Neural progenitor cell (in vitro differentiated cells): Measurements from ENCODE around the gene RNF180. TPM values are rescaled to one million over a fixed set of nuclear protein-coding genes. Genes with fewer than 3 reads are reported as not detected.
"Not testable (repeated sequence)": the region's sequence is repeated elsewhere in the genome, so short reads cannot be mapped to it uniquely, and the experiment has no call there.

ENCODE experiments used
- DNase-seq: peaks from one replicate; pipeline ENCODE4 v3.0.0-alpha.2; 2016; ENCODE audit warnings: low spot score
- H2AFZ ChIP-seq: fragments of 200-600 bp; sonication (generic); replicated peaks from 2 replicates; pipeline ENCODE4 v1.6.1; 2016; ENCODE audit warnings: antibody characterized with exemption
- H3F3A ChIP-seq: fragments of 200-600 bp; sonication (generic); 2 replicates; pipeline ENCODE4 v1.6.1; 2016; ENCODE audit warnings: antibody characterized with exemption, low read depth
- H3K27ac ChIP-seq: fragments of 200-600 bp; sonication (generic); 2 replicates; pipeline ENCODE4 v1.5.1; 2016; ENCODE audit warnings: mild to moderate bottlenecking
- H3K27me3 ChIP-seq: fragments of 200-600 bp; sonication (generic); 2 replicates; pipeline ENCODE4 v1.6.1; 2016; ENCODE audit warnings: mild to moderate bottlenecking, moderate library complexity
- H3K36me3 ChIP-seq: fragments of 200-600 bp; sonication (generic); 2 replicates; pipeline ENCODE4 v1.5.1; 2016
- H3K4me1 ChIP-seq: fragments of 200-600 bp; sonication (generic); 2 replicates; pipeline ENCODE4 v1.6.1; 2016; ENCODE audit warnings: mixed run types
- H3K4me2 ChIP-seq: fragments of 200-600 bp; sonication (generic); 2 replicates; pipeline ENCODE4 v1.6.1; 2016
- H3K4me3 ChIP-seq: fragments of 200-600 bp; sonication (generic); 2 replicates; pipeline ENCODE4 v1.5.1; 2016
- H3K79me2 ChIP-seq: fragments of 200-600 bp; sonication (generic); 2 replicates; pipeline ENCODE4 v1.6.1; 2016; ENCODE audit warnings: low read depth
- H3K9ac ChIP-seq: fragments of 200-600 bp; sonication (generic); 2 replicates; pipeline ENCODE4 v1.6.1; 2016
- H3K9me3 ChIP-seq: fragments of 200-600 bp; sonication (generic); 2 replicates; pipeline ENCODE4 v1.5.1; 2016; ENCODE audit warnings: low read depth
- H4K20me1 ChIP-seq: fragments of 200-600 bp; sonication (generic); 2 replicates; pipeline ENCODE4 v1.6.1; 2016; ENCODE audit warnings: low read depth
- H3K27ac Mint-ChIP-seq: 3 replicates; pipeline ENCODE4 v1.8.0; 2021; ENCODE audit warnings: mixed read lengths
- H3K27me3 Mint-ChIP-seq: 2 replicates; pipeline ENCODE4 v1.8.0; 2022; ENCODE audit warnings: low read depth, mild to moderate bottlenecking, inconsistent platforms, moderate library complexity, mixed read lengths; ENCODE audit not compliant: insufficient read depth
- H3K36me3 Mint-ChIP-seq: 3 replicates; pipeline ENCODE4 v1.8.0; 2021; ENCODE audit warnings: mixed read lengths
- H3K4me1 Mint-ChIP-seq: 3 replicates; pipeline ENCODE4 v1.8.0; 2021; ENCODE audit warnings: mixed read lengths
- H3K4me3 Mint-ChIP-seq: 3 replicates; pipeline ENCODE4 v1.8.0; 2021; ENCODE audit warnings: mild to moderate bottlenecking, moderate library complexity, mixed read lengths
- H3K9me3 Mint-ChIP-seq: 3 replicates; pipeline ENCODE4 v1.8.0; 2020; ENCODE audit warnings: mixed read lengths
- EZH2 ChIP-seq: fragments of 200-600 bp; sonication (generic); IDR thresholded peaks from 2 replicates; pipeline ENCODE4 v1.6.1; 2017; ENCODE audit warnings: antibody characterized with exemption, mild to moderate bottlenecking, moderate library complexity
- EZH2phosphoT487 ChIP-seq: fragments of 200-600 bp; sonication (generic); IDR thresholded peaks from 2 replicates; pipeline ENCODE4 v1.6.1; 2017; ENCODE audit warnings: antibody characterized with exemption
- total RNA-seq: library from RNA; depleted of rRNA; stranded (reverse); fragments of >200 nt; gene quantifications from 2 replicates; pipeline ENCODE4 v1.2.3, GENCODE V29; 2015; ENCODE audit warnings: low replicate concordance
- TF ChIP-seq, protein P1 (sequence below): fragments of 200-600 bp; sonication (generic); IDR thresholded peaks from 2 replicates; pipeline ENCODE4 v1.5.1; 2017; ENCODE audit warnings: antibody characterized with exemption, mild to moderate bottlenecking

The RNF180 gene
- total RNA-seq, 1 donor from 2014 or later, result 5.5 TPM

- Mint-ChIP-seq H3K4me1 (peaks cover 8% of the 10 kb centered on the region), H3K36me3 (no peaks in the 10 kb centered on the region), H3K27me3 (no peaks in the 10 kb centered on the region), H3K27ac (no peak overlapping the region), H3K9me3 (no peaks in the 10 kb centered on the region), H3K4me3 (no peak overlapping the region)
- DNase-seq, result no peak
- TF ChIP-seq, protein P1, sequence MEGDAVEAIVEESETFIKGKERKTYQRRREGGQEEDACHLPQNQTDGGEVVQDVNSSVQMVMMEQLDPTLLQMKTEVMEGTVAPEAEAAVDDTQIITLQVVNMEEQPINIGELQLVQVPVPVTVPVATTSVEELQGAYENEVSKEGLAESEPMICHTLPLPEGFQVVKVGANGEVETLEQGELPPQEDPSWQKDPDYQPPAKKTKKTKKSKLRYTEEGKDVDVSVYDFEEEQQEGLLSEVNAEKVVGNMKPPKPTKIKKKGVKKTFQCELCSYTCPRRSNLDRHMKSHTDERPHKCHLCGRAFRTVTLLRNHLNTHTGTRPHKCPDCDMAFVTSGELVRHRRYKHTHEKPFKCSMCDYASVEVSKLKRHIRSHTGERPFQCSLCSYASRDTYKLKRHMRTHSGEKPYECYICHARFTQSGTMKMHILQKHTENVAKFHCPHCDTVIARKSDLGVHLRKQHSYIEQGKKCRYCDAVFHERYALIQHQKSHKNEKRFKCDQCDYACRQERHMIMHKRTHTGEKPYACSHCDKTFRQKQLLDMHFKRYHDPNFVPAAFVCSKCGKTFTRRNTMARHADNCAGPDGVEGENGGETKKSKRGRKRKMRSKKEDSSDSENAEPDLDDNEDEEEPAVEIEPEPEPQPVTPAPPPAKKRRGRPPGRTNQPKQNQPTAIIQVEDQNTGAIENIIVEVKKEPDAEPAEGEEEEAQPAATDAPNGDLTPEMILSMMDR, result no peak
- no peak for TF ChIP-seq EZH2phosphoT487
- TF ChIP-seq EZH2, result no peak
- Histone ChIP-seq H3K4me3 (no peak overlapping the region), H2AFZ (no peak overlapping the region), H4K20me1 (no peaks in the 10 kb centered on the region), H3K4me1 (no peaks in the 10 kb centered on the region), H3K9me3 (no peaks in the 10 kb centered on the region), H3K36me3 (no peaks in the 10 kb centered on the region), H3K27ac (no peak overlapping the region), H3K79me2 (no peaks in the 10 kb centered on the region), H3K4me2 (no peak overlapping the region), H3F3A (no peaks in the 10 kb centered on the region), H3K27me3 (no peaks in the 10 kb centered on the region), H3K9ac (no peak overlapping the region)
These were observed 48.5 kb downstream of the RNF180 start for GRCh38 chr5:64214132-64214531.

DNA sequence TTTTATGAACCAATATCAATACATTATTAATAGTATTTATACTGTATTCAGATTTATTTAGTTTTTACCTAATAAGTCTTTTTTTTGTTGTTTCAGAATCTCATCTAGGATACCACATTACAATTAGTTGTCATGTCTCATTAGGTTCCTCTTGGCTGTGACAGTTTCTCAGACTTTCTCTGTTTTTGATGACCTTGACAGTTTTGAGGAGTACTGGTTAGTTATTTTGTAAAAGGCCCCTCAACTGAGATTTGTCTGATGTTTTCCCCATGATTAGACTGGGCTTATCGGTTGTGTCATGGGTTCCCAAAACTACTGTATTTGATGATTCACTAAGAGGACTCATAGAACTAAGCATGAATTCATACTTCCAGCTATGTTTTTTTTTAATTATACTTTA, 56.3 kb downstream of the RNF180 start:
- no peak overlapping the region for H3K4me2 ChIP-seq
- Mint-ChIP-seq H3K36me3 (no peaks in the 10 kb centered on the region), H3K4me3 (no peak overlapping the region), H3K27ac (no peak overlapping the region), H3K27me3 (no peaks in the 10 kb centered on the region), H3K4me1 (no peaks in the 10 kb centered on the region), H3K9me3 (peaks cover 5% of the 10 kb centered on the region)
- no peak for DNase-seq
- no peaks in the 10 kb centered on the region for H4K20me1 ChIP-seq
- TF ChIP-seq EZH2phosphoT487, result no peak
- TF ChIP-seq, protein P1, result no peak
- no peak for TF ChIP-seq EZH2
- no peaks in the 10 kb centered on the region for H3F3A ChIP-seq
- no peaks in the 10 kb centered on the region for H3K4me1 ChIP-seq
- no peak overlapping the region for H3K4me3 ChIP-seq
- no peaks in the 10 kb centered on the region for H3K27me3 ChIP-seq
- H3K9me3 ChIP-seq, result no peaks in the 10 kb centered on the region
- H3K79me2 ChIP-seq, result no peaks in the 10 kb centered on the region
- H2AFZ ChIP-seq, result no peak overlapping the region
- H3K27ac ChIP-seq, result no peak overlapping the region
- H3K36me3 ChIP-seq, result no peaks in the 10 kb centered on the region
- H3K9ac ChIP-seq, result no peak overlapping the region

GRCh38 chr5:64225286-64225981, 59.8 kb downstream of the RNF180 start:
- not testable (repeated sequence) for H3K27ac ChIP-seq, H3K36me3 Mint-ChIP-seq, DNase-seq, H3K36me3 ChIP-seq, H3K27me3 Mint-ChIP-seq, H3K27ac Mint-ChIP-seq, H3K4me3 ChIP-seq, H3K9ac ChIP-seq, H4K20me1 ChIP-seq, H2AFZ ChIP-seq, H3F3A ChIP-seq, H3K4me1 ChIP-seq, H3K4me1 Mint-ChIP-seq, H3K9me3 Mint-ChIP-seq, H3K4me3 Mint-ChIP-seq, H3K4me2 ChIP-seq, H3K27me3 ChIP-seq, H3K9me3 ChIP-seq, H3K79me2 ChIP-seq

DNA sequence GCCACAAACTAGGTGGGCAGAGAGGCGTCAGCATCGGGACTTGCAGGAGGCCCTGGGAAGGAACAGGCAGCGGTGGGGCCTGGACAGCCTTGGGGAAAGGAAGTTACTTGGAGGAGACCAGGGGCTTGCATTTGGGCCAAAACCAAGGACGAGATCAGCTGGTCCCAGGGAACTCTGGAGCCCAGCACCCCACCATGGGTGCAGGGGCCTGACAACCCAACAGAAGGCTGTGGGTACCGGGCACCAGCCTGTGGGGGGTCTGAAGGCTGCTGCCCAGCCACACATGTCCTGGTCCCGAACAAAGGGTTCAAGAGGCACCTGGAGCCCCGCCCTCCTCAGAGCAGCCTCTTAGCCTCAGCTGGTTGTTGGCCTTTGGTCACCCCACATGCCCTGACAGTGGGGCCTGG, 61.5 kb downstream of the RNF180 start:
- H3K4me1 ChIP-seq, H3K27ac ChIP-seq, H3K4me3 Mint-ChIP-seq, H3K79me2 ChIP-seq, H3F3A ChIP-seq, H3K27me3 ChIP-seq, H3K4me1 Mint-ChIP-seq, DNase-seq, H3K4me3 ChIP-seq, H3K9me3 Mint-ChIP-seq, H4K20me1 ChIP-seq, H3K27ac Mint-ChIP-seq, H3K27me3 Mint-ChIP-seq, H2AFZ ChIP-seq, H3K9me3 ChIP-seq, H3K4me2 ChIP-seq, H3K36me3 ChIP-seq, H3K36me3 Mint-ChIP-seq, H3K9ac ChIP-seq: not testable (repeated sequence)
